ENCODE data around the gene RASSF5. TPM values are rescaled to one million over a fixed set of nuclear protein-coding genes. Genes with fewer than 3 reads are reported as not detected.

RASSF5 gene
- total RNA-seq, 1 experiment from 2014 or later, result 1.3 TPM

GRCh38 chr1:206517784-206518183 is 10.5 kb downstream of the RASSF5 start:
- Histone ChIP-seq H3K27me3 (no peaks in the 10 kb centered on the region), H3K36me3 (no peaks in the 10 kb centered on the region), H3K4me3 (no peak overlapping the region), H3K9me3 (no peaks in the 10 kb centered on the region)
- no peak for DNase-seq

- no peaks in the 10 kb centered on the region for H3K36me3 ChIP-seq
- H3K4me3 ChIP-seq, result no peak overlapping the region
- no peaks in the 10 kb centered on the region for H3K9me3 ChIP-seq
- no peak for DNase-seq
- H3K27me3 ChIP-seq, result no peaks in the 10 kb centered on the region
Observed at GRCh38 chr1:206518206-206518605, 10.9 kb downstream of the RASSF5 start.

- no peaks in the 10 kb centered on the region for H3K27me3 ChIP-seq
- H3K9me3 ChIP-seq, result no peaks in the 10 kb centered on the region
- H3K36me3 ChIP-seq, result no peaks in the 10 kb centered on the region
- H3K4me3 ChIP-seq, result no peak overlapping the region
- DNase-seq, result no peak
Observed at GRCh38 chr1:206518743-206519142, 11.4 kb downstream of the RASSF5 start.

GRCh38 chr1:206521127-206521526 is 13.8 kb downstream of the RASSF5 start:
- no peak for DNase-seq
- Histone ChIP-seq H3K27me3 (no peaks in the 10 kb centered on the region), H3K4me3 (no peak overlapping the region), H3K9me3 (no peaks in the 10 kb centered on the region), H3K36me3 (no peaks in the 10 kb centered on the region)

- no peaks in the 10 kb centered on the region for H3K36me3 ChIP-seq
- no peaks in the 10 kb centered on the region for H3K27me3 ChIP-seq
- H3K9me3 ChIP-seq, result no peaks in the 10 kb centered on the region
- no peak overlapping the region for H3K4me3 ChIP-seq
- DNase-seq, result no peak
Observed at GRCh38 chr1:206521694-206522402, 14.5 kb downstream of the RASSF5 start.

- no peak overlapping the region for H3K4me3 ChIP-seq
- no peaks in the 10 kb centered on the region for H3K36me3 ChIP-seq
- H3K27me3 ChIP-seq, result no peaks in the 10 kb centered on the region
- H3K9me3 ChIP-seq, result no peaks in the 10 kb centered on the region
- DNase-seq, result no peak
Observed at GRCh38 chr1:206524739-206525364, 17.5 kb downstream of the RASSF5 start.

- no peak overlapping the region for H3K4me3 ChIP-seq
- no peaks in the 10 kb centered on the region for H3K9me3 ChIP-seq
- no peaks in the 10 kb centered on the region for H3K27me3 ChIP-seq
- H3K36me3 ChIP-seq, result no peaks in the 10 kb centered on the region
- peak; percentile 63 for DNase-seq
Observed at GRCh38 chr1:206526064-206526911, 19.0 kb downstream of the RASSF5 start.

GRCh38 chr1:206529425-206529824 is 22.1 kb downstream of the RASSF5 start:
- H3K4me3 ChIP-seq, result no peak overlapping the region
- no peaks in the 10 kb centered on the region for H3K36me3 ChIP-seq
- H3K9me3 ChIP-seq, result no peaks in the 10 kb centered on the region
- DNase-seq, result no peak
- no peaks in the 10 kb centered on the region for H3K27me3 ChIP-seq

- DNase-seq, result no peak
- Histone ChIP-seq H3K4me3 (no peak overlapping the region), H3K27me3 (no peaks in the 10 kb centered on the region), H3K36me3 (no peaks in the 10 kb centered on the region), H3K9me3 (no peaks in the 10 kb centered on the region)
Observed at GRCh38 chr1:206532368-206532767, 25.0 kb downstream of the RASSF5 start.

- no peak for DNase-seq
- no peaks in the 10 kb centered on the region for H3K27me3 ChIP-seq
Observed at GRCh38 chr1:206534552-206534951, 27.2 kb downstream of the RASSF5 start.

GRCh38 chr1:206535853-206536188 is 28.5 kb downstream of the RASSF5 start:
- H3K4me3 ChIP-seq, result no peak overlapping the region
- no peak for DNase-seq
- no peaks in the 10 kb centered on the region for H3K27me3 ChIP-seq
- no peaks in the 10 kb centered on the region for H3K9me3 ChIP-seq
- no peaks in the 10 kb centered on the region for H3K36me3 ChIP-seq

More at GRCh38 chr1:206534552-206534951, 27.2 kb downstream of the RASSF5 start:
- H3K36me3 ChIP-seq, result no peaks in the 10 kb centered on the region
- no peak overlapping the region for H3K4me3 ChIP-seq
- no peaks in the 10 kb centered on the region for H3K9me3 ChIP-seq

GRCh38 chr1:206537141-206537540 is 29.8 kb downstream of the RASSF5 start:
- DNase-seq, result no peak
- H3K36me3 ChIP-seq, result no peaks in the 10 kb centered on the region
- no peaks in the 10 kb centered on the region for H3K27me3 ChIP-seq
- no peaks in the 10 kb centered on the region for H3K9me3 ChIP-seq
- H3K4me3 ChIP-seq, result no peak overlapping the region

GRCh38 chr1:206538086-206538770 is 30.9 kb downstream of the RASSF5 start:
- no peak for DNase-seq
- H3K36me3 ChIP-seq, result no peaks in the 10 kb centered on the region
- no peaks in the 10 kb centered on the region for H3K27me3 ChIP-seq
- no peak overlapping the region for H3K4me3 ChIP-seq
- no peaks in the 10 kb centered on the region for H3K9me3 ChIP-seq

GRCh38 chr1:206538901-206539640 is 31.7 kb downstream of the RASSF5 start:
- H3K36me3 ChIP-seq, result no peaks in the 10 kb centered on the region
- no peak overlapping the region for H3K4me3 ChIP-seq
- no peak for DNase-seq

GRCh38 chr1:206540044-206540780 is 32.9 kb downstream of the RASSF5 start:
- no peaks in the 10 kb centered on the region for H3K27me3 ChIP-seq
- DNase-seq, result peak; percentile 94
- no peak overlapping the region for H3K4me3 ChIP-seq
- H3K36me3 ChIP-seq, result no peaks in the 10 kb centered on the region
- H3K9me3 ChIP-seq, result no peaks in the 10 kb centered on the region

More at GRCh38 chr1:206538901-206539640, 31.7 kb downstream of the RASSF5 start:
- Histone ChIP-seq H3K27me3 (no peaks in the 10 kb centered on the region), H3K9me3 (no peaks in the 10 kb centered on the region)

Measured in MG63 (cell line).